Thoracic aorta (tissue), 2 donors: ENCODE measurements around the gene TSPAN5. TPM values are rescaled to one million over a fixed set of nuclear protein-coding genes. Genes with fewer than 3 reads are reported as not detected.

Experiments
- ATAC-seq: fragments of 150-250 bp; one replicate; pipeline ENCODE4 v1.8.0; 2017; ENCODE audit warnings: low read depth; ENCODE audit not compliant: insufficient number of reproducible peaks, low FRiP score
- DNase-seq: peaks from one replicate; pipeline ENCODE4 v3.0.0-alpha.2; 2020; ENCODE audit warnings: low spot score
- H3K27ac ChIP-seq, 2 donors: fragments of 200-600 bp; sonication (generic); 1 replicate in 1 of 2; 2 replicates in 1 of 2; pipeline ENCODE4 v1.5.1; 2016; ENCODE audit warnings: mild to moderate bottlenecking in 2 of 2, moderate library complexity in 2 of 2
- H3K27me3 ChIP-seq: fragments of 200-600 bp; sonication (generic); replicated peaks from 2 replicates; pipeline ENCODE4 v1.6.0; 2016; ENCODE audit warnings: mild to moderate bottlenecking; ENCODE audit not compliant: insufficient read depth
- H3K36me3 ChIP-seq: fragments of 200-600 bp; sonication (generic); one replicate; pipeline ENCODE4 v1.5.1; 2016
- H3K4me1 ChIP-seq, 2 donors: fragments of 200-600 bp; sonication (generic); 1 replicate in 1 of 2; 2 replicates in 1 of 2; pipeline versions ENCODE4 v1.5.1 to v1.6.0; 2016; ENCODE audit warnings: low read depth in 2 of 2, mild to moderate bottlenecking in 1 of 2; ENCODE audit not compliant: control insufficient read depth in 1 of 2
- H3K4me3 ChIP-seq: fragments of 200-600 bp; sonication (generic); 2 replicates; pipeline ENCODE4 v1.5.1; 2016; ENCODE audit warnings: mild to moderate bottlenecking
- H3K9me3 ChIP-seq: fragments of 200-600 bp; sonication (generic); 2 replicates; pipeline ENCODE4 v1.5.1; 2016
- CTCF ChIP-seq: fragments of 200-600 bp; sonication (generic); IDR thresholded peaks from one replicate; pipeline ENCODE4 v1.5.1; 2019; ENCODE audit warnings: antibody characterized with exemption
- total RNA-seq, 2 donors: library from RNA; depleted of rRNA; stranded (reverse); fragments of >200 nt; gene quantifications; one replicate each; pipeline versions ENCODE4 v1.1.0 to v1.2.3, GENCODE V29; 2016

The TSPAN5 gene
- total RNA-seq, 2 donors from 2014 or later: 7.7 to 11.4 TPM

GRCh38 chr4:98519268-98519977, 139.0 kb downstream of the TSPAN5 start:
- DNase-seq: no peak
- H3K4me3 ChIP-seq: no peak overlapping the region
- no peak for ATAC-seq
- no peak overlapping the region for H3K27ac ChIP-seq
- peaks cover 3 to 8% of the 10 kb centered on the region in 2 donors for H3K4me1 ChIP-seq
- no peaks in the 10 kb centered on the region for H3K27me3 ChIP-seq
- no peaks in the 10 kb centered on the region for H3K9me3 ChIP-seq
- no peaks in the 10 kb centered on the region for H3K36me3 ChIP-seq
- no peak for TF ChIP-seq CTCF

DNA sequence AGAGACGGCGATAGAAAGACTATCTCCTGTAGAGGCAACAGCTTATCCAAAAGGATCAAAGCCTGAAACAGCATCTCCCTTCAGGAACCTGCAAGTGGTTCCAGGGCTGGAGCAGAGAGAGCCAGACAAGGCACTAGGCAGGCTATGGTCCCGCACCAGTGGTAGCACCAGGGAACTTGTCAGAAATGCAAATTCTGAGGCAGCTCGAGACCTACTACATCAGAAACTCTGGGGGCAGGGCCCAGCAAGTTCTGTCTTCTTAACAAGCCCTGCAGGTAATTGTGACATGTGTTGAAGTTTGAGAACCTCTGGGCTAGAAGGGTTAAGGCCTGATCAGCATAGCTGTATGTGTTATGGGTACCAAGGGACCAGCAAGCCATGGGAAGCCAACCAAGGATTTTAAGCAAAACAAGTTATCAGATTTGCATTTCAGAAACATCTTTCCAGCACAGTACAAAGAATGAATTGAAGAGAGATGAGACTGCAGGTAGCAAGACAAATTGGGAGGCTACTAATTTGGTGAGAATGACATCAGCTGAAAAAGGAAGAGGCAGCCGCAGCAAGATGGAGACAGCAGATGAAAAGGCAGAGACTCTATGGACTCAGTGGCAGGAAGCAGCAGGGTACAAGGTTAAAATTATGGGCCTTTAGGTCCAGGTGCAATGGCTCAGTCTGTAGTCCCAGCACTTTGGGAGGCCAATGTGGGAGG, 139.7 kb downstream of the TSPAN5 start:
- Histone ChIP-seq H3K27me3 (no peaks in the 10 kb centered on the region), H3K9me3 (no peaks in the 10 kb centered on the region), H3K27ac (no peak overlapping the region), H3K36me3 (no peaks in the 10 kb centered on the region), H3K4me3 (no peak overlapping the region), H3K4me1 (peaks cover 3 to 8% of the 10 kb centered on the region in 2 donors)
- ATAC-seq: no peak
- TF ChIP-seq CTCF: no peak
- no peak for DNase-seq

DNA sequence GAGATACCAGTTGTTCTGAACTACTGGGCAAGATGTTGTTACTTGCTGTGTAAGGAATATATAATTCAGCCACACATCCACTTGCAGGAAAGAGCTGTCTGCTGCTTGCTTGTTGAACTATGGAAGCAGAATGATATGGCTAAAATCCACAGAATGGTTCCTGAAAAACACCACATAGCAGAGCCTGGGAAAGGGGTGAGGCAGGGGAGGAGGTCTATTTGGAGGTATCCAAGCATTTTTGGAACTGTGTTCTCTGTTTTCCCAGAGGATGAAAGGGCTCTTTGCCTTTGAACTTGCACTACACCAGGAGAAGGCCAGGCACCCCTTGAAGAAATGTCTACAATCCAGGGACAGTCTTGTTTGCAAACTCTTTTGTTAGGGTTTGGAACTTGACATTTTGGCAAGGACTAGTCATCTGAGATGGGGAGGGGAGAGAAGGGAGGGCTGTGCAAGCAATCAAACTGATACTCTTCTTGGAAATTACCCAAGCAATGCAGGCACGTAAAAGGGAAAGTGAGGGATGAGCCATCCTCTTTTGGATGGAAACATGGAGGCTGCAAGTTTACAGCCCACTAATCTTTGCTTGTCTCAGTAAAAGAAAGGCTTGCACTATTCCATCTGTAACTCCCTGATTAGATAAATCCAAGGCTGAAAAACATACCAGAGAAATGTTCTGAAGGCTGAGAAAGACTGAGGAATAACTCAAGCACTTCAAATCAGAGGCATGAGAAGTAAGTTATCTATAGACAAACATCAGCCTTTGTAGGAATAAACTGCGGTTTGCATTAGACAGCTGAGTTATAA, 141.0 kb downstream of the TSPAN5 start:
- Histone ChIP-seq H3K4me1 (no peaks in the 10 kb centered on the region), H3K27me3 (no peaks in the 10 kb centered on the region), H3K36me3 (no peaks in the 10 kb centered on the region), H3K9me3 (no peaks in the 10 kb centered on the region), H3K27ac (no peak overlapping the region), H3K4me3 (no peak overlapping the region)
- no peak for ATAC-seq
- TF ChIP-seq CTCF: no peak
- DNase-seq: no peak

- DNase-seq: no peak
- no peaks in the 10 kb centered on the region for H3K4me1 ChIP-seq
- H3K36me3 ChIP-seq: no peaks in the 10 kb centered on the region
- no peaks in the 10 kb centered on the region for H3K9me3 ChIP-seq
- no peak for TF ChIP-seq CTCF
- ATAC-seq: no peak
- no peak overlapping the region for H3K27ac ChIP-seq
- no peaks in the 10 kb centered on the region for H3K27me3 ChIP-seq
- H3K4me3 ChIP-seq: no peak overlapping the region
Observed at GRCh38 chr4:98516441-98517217, 141.8 kb downstream of the TSPAN5 start.
